Keratinocyte (primary cell): ENCODE measurements around the gene CKAP2L. TPM values are rescaled to one million over a fixed set of nuclear protein-coding genes. Genes with fewer than 3 reads are reported as not detected.

Experiments used
- DNase-seq: peaks from one replicate; pipeline ENCODE4 v3.0.0-alpha.2; 2011; ENCODE audit warnings: low read depth, missing footprints, low spot score
- FAIRE-seq: peaks from 2 replicates; lab custom pipeline; 2011; peaks lifted over from hg19 to GRCh38; lab: Jason Lieb, UNC
- H2AFZ ChIP-seq: 2 replicates; pipeline ENCODE4 v1.6.0; 2012; ENCODE audit warnings: low read length, control low read depth, inconsistent platforms; ENCODE audit not compliant: control insufficient read depth
- H3K27ac ChIP-seq: 2 replicates; pipeline ENCODE4 v1.5.1; 2011; ENCODE audit warnings: low read length; ENCODE audit not compliant: control insufficient read depth, insufficient read depth
- H3K27me3 ChIP-seq: 3 replicates; pipeline ENCODE4 v1.6.0; 2011; ENCODE audit warnings: low read length; ENCODE audit not compliant: control insufficient read depth, insufficient read depth; ENCODE audit errors: extremely low read depth
- H3K36me3 ChIP-seq, 2 experiments: 2 replicates in 1 of 2; 3 replicates in 1 of 2; pipeline ENCODE4 v1.5.1; 2011; ENCODE audit warnings: low read length in 2 of 2, mild to moderate bottlenecking in 1 of 2; ENCODE audit not compliant: control insufficient read depth in 2 of 2, insufficient read depth in 2 of 2; ENCODE audit errors: extremely low read depth in 1 of 2
- H3K4me1 ChIP-seq: 3 replicates; pipeline ENCODE4 v1.5.1; 2011; ENCODE audit warnings: low read length; ENCODE audit not compliant: control insufficient read depth, insufficient read depth; ENCODE audit errors: extremely low read depth
- H3K4me2 ChIP-seq: 3 replicates; pipeline ENCODE4 v1.6.0; 2011; ENCODE audit warnings: low read depth, low read length; ENCODE audit not compliant: control insufficient read depth, insufficient read depth; ENCODE audit errors: extremely low read depth
- H3K4me3 ChIP-seq, 3 experiments: fragments of 200-600 bp in 1 of 3; sonication (generic) in 1 of 3; 2 replicates in 2 of 3; 3 replicates in 1 of 3; pipeline ENCODE4 v1.5.1; 2011 to 2016; ENCODE audit warnings: low read length in 3 of 3, mild to moderate bottlenecking in 3 of 3, control low read depth in 2 of 3, inconsistent platforms in 1 of 3, low read depth in 1 of 3, mixed read lengths in 1 of 3, mixed run types in 1 of 3, moderate library complexity in 1 of 3; ENCODE audit not compliant: control insufficient read depth in 2 of 3, insufficient read depth in 2 of 3; ENCODE audit errors: extremely low read depth in 1 of 3
- H3K79me2 ChIP-seq: 2 replicates; pipeline ENCODE4 v1.6.0; 2012; ENCODE audit warnings: low read length; ENCODE audit not compliant: control insufficient read depth, insufficient read depth
- H3K9ac ChIP-seq: 3 replicates; pipeline ENCODE4 v1.6.0; 2011; ENCODE audit warnings: low read length; ENCODE audit not compliant: control insufficient read depth, insufficient read depth; ENCODE audit errors: extremely low read depth
- H3K9me1 ChIP-seq: 3 replicates; pipeline ENCODE4 v1.6.0; 2011; ENCODE audit warnings: low read length; ENCODE audit not compliant: control insufficient read depth, insufficient read depth; ENCODE audit errors: extremely low read depth
- H3K9me3 ChIP-seq: 2 replicates; pipeline ENCODE4 v1.5.1; 2012; ENCODE audit warnings: low read depth, low read length; ENCODE audit not compliant: control insufficient read depth
- H4K20me1 ChIP-seq: 3 replicates; pipeline ENCODE4 v1.6.0; 2011; ENCODE audit warnings: low read length; ENCODE audit not compliant: control insufficient read depth, insufficient read depth; ENCODE audit errors: extremely low read depth
- EZH2 ChIP-seq: IDR thresholded peaks from one replicate; pipeline ENCODE4 v1.6.1; 2012; ENCODE audit warnings: inconsistent platforms, mild to moderate bottlenecking, low read length, moderate library complexity
- dilution Hi-C: fragments of 300-500 bp; cut with MboI; formaldehyde crosslinking; loops from one replicate; pipeline ENCODE4 v1.7.0; 2020; ENCODE audit warnings: low sequenced_read_pairs; ENCODE audit not compliant: extremely low pct_ligation_motif_present
- polyA plus RNA-seq, 5 experiments: library from polyadenylated mRNA; depleted of rRNA in 3 of 5; stranded (reverse) in 3 of 5; stranded (forward) in 1 of 5; unstranded in 1 of 5; fragments of >200 nt; gene quantifications; 1 replicate in 1 of 5; 2 replicates in 3 of 5; 3 replicates in 1 of 5; pipeline versions ENCODE4 v1.2.1 to v1.2.3, GENCODE V29; 2011 to 2012; ENCODE audit warnings: missing spikeins in 2 of 5, low read depth in 1 of 5, low replicate concordance in 1 of 5
- TF ChIP-seq, protein P1 (sequence below), 3 experiments: IDR thresholded peaks in 1 of 3; conservative IDR thresholded peaks in 1 of 3; optimal IDR thresholded peaks in 1 of 3; 2 replicates in 2 of 3; 3 replicates in 1 of 3; pipeline versions ENCODE3 to v1.5.1; 2011; ENCODE audit warnings: low read length in 3 of 3, mild to moderate bottlenecking in 3 of 3, moderate library complexity in 2 of 3, control low read depth in 1 of 3, inconsistent platforms in 1 of 3; ENCODE audit not compliant: insufficient read depth in 2 of 3; ENCODE audit errors: extremely low read depth in 1 of 3

Gene CKAP2L
- polyA plus RNA-seq, 1 donor (not counting 4 experiments of a cell fraction or from before 2014, with no cell fraction given): 10.9 TPM

DNA sequence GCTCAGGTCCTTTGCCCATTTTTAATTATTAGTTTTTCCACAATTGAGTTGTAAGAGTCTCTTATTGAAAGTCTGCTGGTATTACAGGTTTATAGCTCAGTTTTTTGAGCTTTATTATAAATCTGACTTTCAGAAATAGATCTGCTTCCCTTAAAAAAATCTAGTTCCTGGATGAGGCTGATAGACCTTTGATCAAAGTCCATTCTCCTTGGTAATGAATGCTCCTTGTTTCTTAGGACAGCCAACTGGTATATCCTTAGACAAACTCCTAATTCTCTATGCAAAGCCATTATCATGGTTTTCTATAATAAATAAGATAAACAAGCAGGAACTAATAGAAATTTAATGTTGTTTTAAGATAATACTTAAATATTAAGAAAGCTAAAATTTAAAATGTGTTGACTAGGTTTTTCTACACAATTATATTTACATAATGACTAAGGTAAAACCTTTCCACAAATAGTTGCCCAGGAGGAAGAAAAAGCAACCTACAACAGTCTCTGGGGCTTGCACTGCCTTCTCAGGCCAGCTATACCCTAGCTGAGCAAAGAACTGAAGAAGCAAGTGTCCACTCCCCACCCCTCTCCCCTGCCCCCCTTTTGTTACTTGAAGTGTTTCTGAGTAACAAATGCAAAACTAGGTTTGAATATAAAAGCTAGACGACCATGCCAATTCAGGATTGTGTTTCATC, 26.7 kb downstream of the CKAP2L start:
- H2AFZ ChIP-seq: no peak overlapping the region
- no peaks in the 10 kb centered on the region for H4K20me1 ChIP-seq
- H3K27me3 ChIP-seq: no peaks in the 10 kb centered on the region
- H3K9me3 ChIP-seq: no peaks in the 10 kb centered on the region
- H3K36me3 ChIP-seq: peaks cover 2 to 31% of the 10 kb centered on the region in 2 experiments
- DNase-seq (no peak), FAIRE-seq (no peak)
- H3K9me1 ChIP-seq: no peaks in the 10 kb centered on the region
- dilution Hi-C loops: no loop called here
- TF ChIP-seq, protein P1, sequence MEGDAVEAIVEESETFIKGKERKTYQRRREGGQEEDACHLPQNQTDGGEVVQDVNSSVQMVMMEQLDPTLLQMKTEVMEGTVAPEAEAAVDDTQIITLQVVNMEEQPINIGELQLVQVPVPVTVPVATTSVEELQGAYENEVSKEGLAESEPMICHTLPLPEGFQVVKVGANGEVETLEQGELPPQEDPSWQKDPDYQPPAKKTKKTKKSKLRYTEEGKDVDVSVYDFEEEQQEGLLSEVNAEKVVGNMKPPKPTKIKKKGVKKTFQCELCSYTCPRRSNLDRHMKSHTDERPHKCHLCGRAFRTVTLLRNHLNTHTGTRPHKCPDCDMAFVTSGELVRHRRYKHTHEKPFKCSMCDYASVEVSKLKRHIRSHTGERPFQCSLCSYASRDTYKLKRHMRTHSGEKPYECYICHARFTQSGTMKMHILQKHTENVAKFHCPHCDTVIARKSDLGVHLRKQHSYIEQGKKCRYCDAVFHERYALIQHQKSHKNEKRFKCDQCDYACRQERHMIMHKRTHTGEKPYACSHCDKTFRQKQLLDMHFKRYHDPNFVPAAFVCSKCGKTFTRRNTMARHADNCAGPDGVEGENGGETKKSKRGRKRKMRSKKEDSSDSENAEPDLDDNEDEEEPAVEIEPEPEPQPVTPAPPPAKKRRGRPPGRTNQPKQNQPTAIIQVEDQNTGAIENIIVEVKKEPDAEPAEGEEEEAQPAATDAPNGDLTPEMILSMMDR (optimal IDR thresholded peaks at IDR 0.05 in 1 of 3, IDR thresholded peaks at IDR 0.05 in 1 of 3, conservative IDR thresholded peaks at IDR 0.05 in 1 of 3; ENCODE audit: extremely low read depth in 1 of 3, insufficient read depth in 2 of 3, low read length in 3 of 3): no peak
- no peak for TF ChIP-seq EZH2
- peaks cover 12% of the 10 kb centered on the region for H3K4me1 ChIP-seq
- H3K4me3 ChIP-seq: no peak overlapping the region
- no peaks in the 10 kb centered on the region for H3K79me2 ChIP-seq
- no peak overlapping the region for H3K9ac ChIP-seq
- no peak overlapping the region for H3K4me2 ChIP-seq
- no peak overlapping the region for H3K27ac ChIP-seq

- dilution Hi-C loops: no loop called here
- Histone ChIP-seq H3K4me2 (no peak overlapping the region), H3K4me1 (no peaks in the 10 kb centered on the region), H3K9me1 (no peaks in the 10 kb centered on the region), H3K27ac (no peak overlapping the region), H3K36me3 (peaks cover 2 to 11% of the 10 kb centered on the region in 2 experiments), H3K27me3 (no peaks in the 10 kb centered on the region), H2AFZ (no peak overlapping the region), H3K9me3 (no peaks in the 10 kb centered on the region), H4K20me1 (no peaks in the 10 kb centered on the region), H3K9ac (no peak overlapping the region), H3K79me2 (no peaks in the 10 kb centered on the region), H3K4me3 (no peak overlapping the region)
- no peak for FAIRE-seq
- DNase-seq: no peak
- TF ChIP-seq, protein P1 (optimal IDR thresholded peaks at IDR 0.05 in 1 of 3, IDR thresholded peaks at IDR 0.05 in 1 of 3, conservative IDR thresholded peaks at IDR 0.05 in 1 of 3; ENCODE audit: extremely low read depth in 1 of 3, insufficient read depth in 2 of 3, low read length in 3 of 3): no peak
- no peak for TF ChIP-seq EZH2
These were observed 30.5 kb downstream of the CKAP2L start for GRCh38 chr2:112733871-112734270.
